ENCODE data around the gene GNG7. TPM values are rescaled to one million over a fixed set of nuclear protein-coding genes. Genes with fewer than 3 reads are reported as not detected.
"Not testable (repeated sequence)": the region's sequence is repeated elsewhere in the genome, so short reads cannot be mapped to it uniquely, and the experiment has no call there.

GNG7 gene
- total and polyA plus RNA-seq, 2 donors (not counting 3 experiments of a cell fraction or from before 2014, with no cell fraction given), result 0.29 to 0.84 TPM

- H3K4me3 ChIP-seq (replicated peaks in 1 of 3; ENCODE audit: insufficient read depth in 1 of 3, low read depth in 1 of 3, low read length in 3 of 3), result no peak overlapping the region
- peak overlapping the region; percentile 6 for H2AFZ ChIP-seq (ENCODE audit: low read depth, low read length)
- dilution Hi-C loops (cut with MboI; ENCODE audit: extremely low pct_ligation_motif_present, low sequenced_read_pairs) (no loop called here), intact Hi-C loops (cut with micrococcal nuclease) (loop anchor here (1.0 kb wide), 3 partner anchors 8 to 46 kb away; no protein-coding TSS in a partner anchor)
- H3K4me2 ChIP-seq (ENCODE audit: insufficient read depth, low read length), result peak overlapping the region; percentile 49
- DNase-seq (ENCODE audit: low read depth, low spot score) (peak; percentile 90), FAIRE-seq (peak; percentile 95)
- H3K36me3 ChIP-seq (ENCODE audit: control insufficient read depth in 2 of 2, extremely low read depth in 1 of 2, insufficient read depth in 2 of 2, low read length in 2 of 2), result no peaks in the 10 kb centered on the region
- peak overlapping the region; percentile 60 for H3K9ac ChIP-seq (replicated peaks; ENCODE audit: extremely low read depth, insufficient read depth, low read length)
- H3K79me2 ChIP-seq (ENCODE audit: control insufficient read depth, insufficient read depth, low read length), result no peaks in the 10 kb centered on the region
- H3K27me3 ChIP-seq (ENCODE audit: control insufficient read depth in 2 of 2, insufficient read depth in 2 of 2, low read length in 2 of 2), result no peaks in the 10 kb centered on the region
- ChIA-PET POLR2A (interaction anchor here (1.4 to 2.8 kb wide), 6 partner anchors 9 to 55 kb away, joined by 4 to 53 read pairs (median 6); partner anchors contain the start of gene GADD45B), CTCF (interaction anchor here (0.9 to 2.8 kb wide), 7 partner anchors 10 to 105 kb away, joined by 3 to 20 read pairs (median 6); partner anchors contain the start of gene GADD45B)
- peaks cover 42% of the 10 kb centered on the region for H3K4me1 ChIP-seq (ENCODE audit: control insufficient read depth, extremely low read depth, insufficient read depth, low read length)
- peak overlapping the region; percentile 89 for H3K27ac ChIP-seq (ENCODE audit: insufficient read depth, low read depth, low read length)
- TF ChIP-seq POLR2AphosphoS5 (IDR thresholded peaks at IDR 0.05; ENCODE audit: insufficient read depth, low read depth, low read length) (peak; percentile 45), MYC (IDR thresholded peaks at IDR 0.05; ENCODE audit: low read depth, low read length) (no peak), FOS (IDR thresholded peaks at IDR 0.05; ENCODE audit: borderline replicate concordance, insufficient read depth, low read length) (peak; percentile 50), MAX (IDR thresholded peaks at IDR 0.05; ENCODE audit: insufficient read depth, insufficient read length) (no peak), POLR2A (IDR thresholded peaks at IDR 0.05; ENCODE audit: low read depth, low read length) (peak; percentile 36), JUN (IDR thresholded peaks at IDR 0.05; ENCODE audit: borderline replicate concordance, insufficient read depth, insufficient read length, low read depth) (peak; percentile 53), GATA2 (IDR thresholded peaks at IDR 0.05; ENCODE audit: insufficient read depth, insufficient read length, low read depth, low read length) (no peak)
- H4K20me1 ChIP-seq (replicated peaks; ENCODE audit: control insufficient read depth, extremely low read depth, insufficient read depth, low read length), result no peaks in the 10 kb centered on the region
- H3K9me3 ChIP-seq (replicated peaks; ENCODE audit: control insufficient read depth, insufficient read depth, low read length), result no peaks in the 10 kb centered on the region
- TSS peak; percentile 79 for BruUV-seq (replicated peaks)
- H3K9me1 ChIP-seq (replicated peaks; ENCODE audit: control insufficient read depth, extremely low read depth, insufficient read depth, low read length), result no peaks in the 10 kb centered on the region
Measured at GRCh38 chr19:2532252-2533071, 170.0 kb downstream of the GNG7 start.

- H3K79me2 ChIP-seq (ENCODE audit: control insufficient read depth, insufficient read depth, low read length); DNase-seq (ENCODE audit: low read depth, low spot score); H3K4me3 ChIP-seq (replicated peaks in 1 of 3; ENCODE audit: insufficient read depth in 1 of 3, low read depth in 1 of 3, low read length in 3 of 3); dilution Hi-C loops (cut with MboI; ENCODE audit: extremely low pct_ligation_motif_present, low sequenced_read_pairs); H4K20me1 ChIP-seq (replicated peaks; ENCODE audit: control insufficient read depth, extremely low read depth, insufficient read depth, low read length); H3K9me3 ChIP-seq (replicated peaks; ENCODE audit: control insufficient read depth, insufficient read depth, low read length); H3K36me3 ChIP-seq (ENCODE audit: control insufficient read depth in 2 of 2, extremely low read depth in 1 of 2, insufficient read depth in 2 of 2, low read length in 2 of 2); H3K9me1 ChIP-seq (replicated peaks; ENCODE audit: control insufficient read depth, extremely low read depth, insufficient read depth, low read length); H3K27me3 ChIP-seq (ENCODE audit: control insufficient read depth in 2 of 2, insufficient read depth in 2 of 2, low read length in 2 of 2); H3K4me2 ChIP-seq (ENCODE audit: insufficient read depth, low read length); FAIRE-seq; H2AFZ ChIP-seq (ENCODE audit: low read depth, low read length): not testable (repeated sequence)
- H3K4me1 ChIP-seq (ENCODE audit: control insufficient read depth, extremely low read depth, insufficient read depth, low read length), result peaks cover 39% of the 10 kb centered on the region
- peak overlapping the region; percentile 16 for H3K9ac ChIP-seq (replicated peaks; ENCODE audit: extremely low read depth, insufficient read depth, low read length)
- peak overlapping the region; percentile 75 for H3K27ac ChIP-seq (ENCODE audit: insufficient read depth, low read depth, low read length)
- CTCF ChIA-PET, result interaction anchor here (1.1 to 2.8 kb wide), 5 partner anchors 12 to 52 kb away, joined by 3 to 19 read pairs (median 4); no protein-coding TSS in a partner anchor
- POLR2A ChIA-PET, result interaction anchor here (2.1 to 3.7 kb wide), 2 partner anchors 11 to 54 kb away, joined by 9 to 23 read pairs; partner anchors contain the start of gene GADD45B
- intact Hi-C loops (cut with micrococcal nuclease), result loop anchor here (1.0 kb wide), 1 partner anchor 35 kb away; no protein-coding TSS in a partner anchor
- TSS peak; percentile 85 for BruUV-seq (replicated peaks)
Measured at GRCh38 chr19:2529942-2530341, 172.6 kb downstream of the GNG7 start.

Measured in endothelial cell of umbilical vein (primary cell).